Sciatic nerve (tissue), 2 donors: ENCODE results near the gene TP53I3. TPM values are rescaled to one million over a fixed set of nuclear protein-coding genes. Genes with fewer than 3 reads are reported as not detected.

Experiments
- ATAC-seq: fragments of 200-7000 bp; cut with Tn5 transposase; one replicate; pipeline ENCODE4 v1.9.1; 2020; ENCODE audit warnings: mild to moderate bottlenecking, moderate library complexity
- DNase-seq: peaks from one replicate; pipeline ENCODE4 v3.0.0-alpha.2; 2020; ENCODE audit warnings: low spot score
- intact Hi-C: fragments of 100-400 bp; cut with DNase I; formaldehyde crosslinking; loops from one replicate; pipeline ENCODE4 v1.14.2; 2022
- total RNA-seq: library from RNA; stranded (reverse); fragmentation: NEBNext Ultra II Directional; extraction: Animal tissue kit (Norgen Biotek cat#: 25700); gene quantifications from one replicate; pipeline ENCODE4 v1.2.1, GENCODE V29; 2021
- donor health status: DM: no; HTN: no; CAD: no.
- donor health status: DM: no; HTN: no; CAD: no.

Gene TP53I3
- total RNA-seq, 1 donor from 2014 or later = 25.3 TPM

GRCh38 chr2:24038786-24039499 is 45.7 kb downstream of the TP53I3 start:
- DNase-seq (no peak), ATAC-seq (no peak)
- intact Hi-C loops = no loop called here

Other genes starting within 250 kb of the TP53I3 start
- gene ATAD2B, start 157.7 kb downstream of the TP53I3 start, total RNA-seq = 42.2 TPM
- 30.3 TPM for gene UBXN2A, start 144.4 kb downstream of the TP53I3 start, total RNA-seq
- gene MFSD2B, start 74.7 kb downstream of the TP53I3 start, total RNA-seq = 0.67 TPM
- gene WDCP, start 37.4 kb downstream of the TP53I3 start, total RNA-seq = 11.8 TPM
- 11.1 TPM for gene FKBP1B, start 35.1 kb downstream of the TP53I3 start, total RNA-seq
- 62.5 TPM for gene SF3B6, start 8.5 kb downstream of the TP53I3 start, total RNA-seq
- 1.5 TPM for gene PFN4, start 38.5 kb upstream of the TP53I3 start, total RNA-seq
- 61.4 TPM for gene FAM228B, start 38.6 kb upstream of the TP53I3 start, total RNA-seq
- gene FAM228A, start 90.2 kb upstream of the TP53I3 start, total RNA-seq = 3.9 TPM